IPS-11a (cell line): ENCODE results near the gene GPRIN1.

Experiments
- H3K4me3 ChIP-seq: one replicate; pipeline ENCODE4 v1.5.1; 2013; ENCODE audit warnings: low read depth, low read length, control low read depth

The GPRIN1 gene

GRCh38 chr5:176609724-176610434 lies at the start of gene GPRIN1:
TSS of gene GPRIN1 (minus strand) at chr5:176610156. CDS start at chr5:176599834, 10,322 bp downstream.
- H3K4me3 ChIP-seq = peak within 1 kb of the TSS; percentile 69

GRCh38 chr5:176659512-176659839 lies 49.5 kb upstream of the GPRIN1 start:
- no peak overlapping the region for H3K4me3 ChIP-seq

GRCh38 chr5:176658817-176659511 lies 49.0 kb upstream of the GPRIN1 start:
- H3K4me3 ChIP-seq = no peak overlapping the region

- no peak overlapping the region for H3K4me3 ChIP-seq
Observed at GRCh38 chr5:176658007-176658599, 48.1 kb upstream of the GPRIN1 start.

- no peak overlapping the region for H3K4me3 ChIP-seq
Observed at GRCh38 chr5:176656467-176656990, 46.6 kb upstream of the GPRIN1 start.

GRCh38 chr5:176654856-176655255 lies 44.9 kb upstream of the GPRIN1 start:
- H3K4me3 ChIP-seq = no peak overlapping the region

- no peak overlapping the region for H3K4me3 ChIP-seq
Observed at GRCh38 chr5:176653401-176654385, 43.7 kb upstream of the GPRIN1 start.

- H3K4me3 ChIP-seq = no peak overlapping the region
Observed at GRCh38 chr5:176652136-176652535, 42.2 kb upstream of the GPRIN1 start.

GRCh38 chr5:176651472-176651980 lies 41.6 kb upstream of the GPRIN1 start:
- no peak overlapping the region for H3K4me3 ChIP-seq

- no peak overlapping the region for H3K4me3 ChIP-seq
Observed at GRCh38 chr5:176650354-176650884, 40.5 kb upstream of the GPRIN1 start.

- no peak overlapping the region for H3K4me3 ChIP-seq
Observed at GRCh38 chr5:176648474-176649194, 38.7 kb upstream of the GPRIN1 start.

- H3K4me3 ChIP-seq = peak overlapping the region; percentile 66
Observed at GRCh38 chr5:176647843-176648473, 38.0 kb upstream of the GPRIN1 start.

GRCh38 chr5:176647030-176647842 lies 37.3 kb upstream of the GPRIN1 start, which contains the start of gene TSPAN17:
TSS of gene TSPAN17 (plus strand) at chr5:176647484. CDS start at chr5:176647616, 132 bp downstream.
- H3K4me3 ChIP-seq = peak within 1 kb of the TSS; percentile 66

- no peak overlapping the region for H3K4me3 ChIP-seq
Observed at GRCh38 chr5:176646707-176647029, 36.7 kb upstream of the GPRIN1 start.

GRCh38 chr5:176646049-176646706 lies 36.2 kb upstream of the GPRIN1 start:
- H3K4me3 ChIP-seq = no peak overlapping the region

- H3K4me3 ChIP-seq = no peak overlapping the region
Observed at GRCh38 chr5:176644878-176645670, 35.1 kb upstream of the GPRIN1 start.

- no peak overlapping the region for H3K4me3 ChIP-seq
Observed at GRCh38 chr5:176644294-176644693, 34.3 kb upstream of the GPRIN1 start.
